Ammon's horn (tissue), 1 donor: ENCODE data around the gene SERPINA4.

Experiments
- DNase-seq: peaks from one replicate; pipeline ENCODE4 v3.0.0-alpha.2; 2016; ENCODE audit warnings: low spot score

The SERPINA4 gene

GRCh38 chr14:94560751-94561655 lies at the start of gene SERPINA4:
Gene SERPINA4, plus strand, starts transcription at chr14:94561442. Its CDS starts 2,041 bp downstream, at chr14:94563483.
- DNase-seq, result no peak

- DNase-seq, result no peak
These were observed 46.9 kb upstream of the SERPINA4 start for GRCh38 chr14:94514351-94514750.

GRCh38 chr14:94515426-94515825 lies 45.8 kb upstream of the SERPINA4 start:
- no peak for DNase-seq

- no peak for DNase-seq
These were observed 45.4 kb upstream of the SERPINA4 start for GRCh38 chr14:94515856-94516255.

GRCh38 chr14:94517248-94517640 lies 44.0 kb upstream of the SERPINA4 start:
- no peak for DNase-seq

- DNase-seq, result no peak
These were observed 43.5 kb upstream of the SERPINA4 start for GRCh38 chr14:94517641-94518257.

GRCh38 chr14:94521375-94522114 lies 39.7 kb upstream of the SERPINA4 start:
- no peak for DNase-seq

GRCh38 chr14:94522115-94522724 lies 39.0 kb upstream of the SERPINA4 start:
- DNase-seq, result no peak

- no peak for DNase-seq
These were observed 38.0 kb upstream of the SERPINA4 start for GRCh38 chr14:94523265-94523664.

GRCh38 chr14:94524093-94524492 lies 37.1 kb upstream of the SERPINA4 start:
- DNase-seq, result no peak

- no peak for DNase-seq
These were observed 30.1 kb upstream of the SERPINA4 start for GRCh38 chr14:94531187-94531586.

GRCh38 chr14:94532447-94532846 lies 28.8 kb upstream of the SERPINA4 start:
- no peak for DNase-seq

- no peak for DNase-seq
These were observed 25.7 kb upstream of the SERPINA4 start for GRCh38 chr14:94535506-94535905.

GRCh38 chr14:94536836-94537235 lies 24.4 kb upstream of the SERPINA4 start:
- no peak for DNase-seq

- DNase-seq, result no peak
These were observed 23.0 kb upstream of the SERPINA4 start for GRCh38 chr14:94538070-94538740.

- DNase-seq, result no peak
These were observed 22.1 kb upstream of the SERPINA4 start for GRCh38 chr14:94539181-94539580.

GRCh38 chr14:94540031-94540794 lies 21.0 kb upstream of the SERPINA4 start:
- no peak for DNase-seq

- no peak for DNase-seq
These were observed 19.8 kb upstream of the SERPINA4 start for GRCh38 chr14:94541234-94541975.

- no peak for DNase-seq
These were observed 19.0 kb upstream of the SERPINA4 start for GRCh38 chr14:94542111-94542810.
